ENCODE measurements around the gene TAF11L2. TPM values are rescaled to one million over a fixed set of nuclear protein-coding genes. Genes with fewer than 3 reads are reported as not detected.
"Not testable (repeated sequence)": the region's sequence is repeated elsewhere in the genome, so short reads cannot be mapped to it uniquely, and the experiment has no call there.

TAF11L2 gene
- total RNA-seq, 1 donor from 2014 or later, result not detected

GRCh38 chr5:17526504-17526903 lies 28.5 kb downstream of the TAF11L2 start:
- peak; percentile 24 for DNase-seq (ENCODE audit: low read depth, low spot score)

- DNase-seq (ENCODE audit: low read depth, low spot score), result not testable (repeated sequence)
Observed at GRCh38 chr5:17528369-17528768, 30.3 kb downstream of the TAF11L2 start, which contains the start of gene TAF11L6. TAF11L6 (plus strand) TSS chr5:17528669.

Other genes starting within 250 kb of the TAF11L2 start
- not detected in 2 replicates for gene TAF11L3, start 20.1 kb downstream of the TAF11L2 start, total RNA-seq
- not detected in 2 replicates for gene TAF11L4, start 23.6 kb downstream of the TAF11L2 start, total RNA-seq
- not detected in 2 replicates for gene TAF11L5, start 27.0 kb downstream of the TAF11L2 start, total RNA-seq
- not detected in 2 replicates for gene TAF11L6, start 30.4 kb downstream of the TAF11L2 start, total RNA-seq
- gene TAF11L7, start 87.5 kb downstream of the TAF11L2 start, total RNA-seq, result not detected in 2 replicates
- gene TAF11L8, start 92.7 kb downstream of the TAF11L2 start, total RNA-seq, result not detected in 2 replicates
- not detected in 2 replicates for gene TAF11L9, start 96.2 kb downstream of the TAF11L2 start, total RNA-seq
- not detected in 2 replicates for gene TAF11L10, start 99.6 kb downstream of the TAF11L2 start, total RNA-seq
- gene TAF11L11, start 106.0 kb downstream of the TAF11L2 start, total RNA-seq, result not detected in 2 replicates
- gene TAF11L12, start 112.2 kb downstream of the TAF11L2 start, total RNA-seq, result not detected in 2 replicates
- gene TAF11L13, start 133.9 kb downstream of the TAF11L2 start, total RNA-seq, result not detected in 2 replicates
- gene TAF11L14, start 136.2 kb downstream of the TAF11L2 start, total RNA-seq, result not detected in 2 replicates